ENCODE results near the gene RNF157. TPM values are rescaled to one million over a fixed set of nuclear protein-coding genes. Genes with fewer than 3 reads are reported as not detected.

RNF157 gene
- total and polyA plus RNA-seq, 10 of the 15 experiments (the other 5 are each of a cell fraction or from before 2014, with no cell fraction given), result 1.4 to 15.9 (median 9.6) TPM

- ATAC-seq (no peak), DNase-seq (ENCODE audit: low read depth, low spot score) (no peak), FAIRE-seq (no peak)
- peaks cover 0 to 3% of the 10 kb centered on the region in 2 experiments; a peak in 2 of 4 replicates for H3K27me3 ChIP-seq (replicated peaks in 1 of 2; ENCODE audit: control insufficient read depth in 2 of 2, insufficient read depth in 2 of 2, low read length in 1 of 2)
- in situ Hi-C loops (cut with MboI), result no loop called here
- ChIA-PET RAD21 (ENCODE audit: unreplicated experiment) (interaction anchor here (0.8 kb wide), 1 partner anchor 32 kb away, joined by 3 read pairs; no protein-coding TSS in a partner anchor), CTCF (interaction anchor here (0.6 to 0.7 kb wide), 2 partner anchors 68 to 244 kb away, joined by 3 read pairs; no protein-coding TSS in a partner anchor), POLR2A (interaction anchor here (16.9 kb wide), 1 partner anchor 25 kb away, joined by 341 read pairs; the partner anchor contains the start of gene UBALD2), SMC1A (ENCODE audit: uncharacterized antibody, unreplicated experiment) (no interaction called here)
- H3K4me2 ChIP-seq (ENCODE audit: control insufficient read depth, insufficient read depth), result peak overlapping the region; percentile 99
- 59% methylated on average over 12 of the region's 12 CpGs for WGBS (ENCODE audit: insufficient coverage, insufficient replicate concordance, low lambda C conversion rate, missing lambda C conversion rate)
- intact Hi-C loops (cut with micrococcal nuclease; ENCODE audit: unreplicated experiment), result no loop called here
- peaks cover 25% of the 10 kb centered on the region for H3K4me1 ChIP-seq (ENCODE audit: control insufficient read depth, insufficient read depth, low read length)
- H4K20me1 ChIP-seq (ENCODE audit: control insufficient read depth, insufficient read depth), result no peaks in the 10 kb centered on the region
- no TSS peak for BruUV-seq (replicated peaks)
- H3K4me3 ChIP-seq, result 0 out of 2 replicates have a peak overlapping the region, but pooled peaks have one; percentile 56
- no peak overlapping the region for H3K27ac ChIP-seq (ENCODE audit: control insufficient read depth, insufficient read depth)
- H2AFZ ChIP-seq (ENCODE audit: control insufficient read depth, low read depth, low read length), result no peak overlapping the region
- no peak overlapping the region; the same call in 1 of the 2 replicates for H3K9ac ChIP-seq (ENCODE audit: control insufficient read depth, insufficient read depth, low read length)
- no peaks in the 10 kb centered on the region for H3K79me2 ChIP-seq (ENCODE audit: control insufficient read depth, insufficient read depth, low read length)
- no peaks in the 10 kb centered on the region for H3K36me3 ChIP-seq (ENCODE audit: control insufficient read depth in 2 of 2, insufficient read depth in 2 of 2, low read length in 1 of 2)
- no peaks in the 10 kb centered on the region for H3K9me3 ChIP-seq (replicated peaks; ENCODE audit: control insufficient read depth, insufficient read depth, low read length)
- no peak for TF ChIP-seq POLR2A (IDR thresholded peaks at IDR 0.05; ENCODE audit: low read depth, low read length)
- no peak for TF ChIP-seq BCLAF1 (IDR thresholded peaks at IDR 0.05)
- no peak for TF ChIP-seq NR2C2 (IDR thresholded peaks at IDR 0.05; ENCODE audit: borderline replicate concordance, control insufficient read depth, insufficient read length, low read depth)
- no peak for TF ChIP-seq LARP7 (IDR thresholded peaks at IDR 0.05)
- TF ChIP-seq ATF7 (IDR thresholded peaks at IDR 0.05; ENCODE audit: low read depth), result no peak
- TF ChIP-seq ZBTB40 (IDR thresholded peaks at IDR 0.05; ENCODE audit: borderline replicate concordance), result no peak
- no peak for TF ChIP-seq IRF3 (IDR thresholded peaks at IDR 0.05)
- no peak for TF ChIP-seq YBX1 (IDR thresholded peaks at IDR 0.05)
- TF ChIP-seq HCFC1 (IDR thresholded peaks at IDR 0.05; ENCODE audit: low read length), result no peak
- TF ChIP-seq MTA3 (IDR thresholded peaks at IDR 0.05; ENCODE audit: borderline replicate concordance, low read length), result no peak
- no peak for TF ChIP-seq ZSCAN29 (IDR thresholded peaks at IDR 0.05)
- TF ChIP-seq RCOR1 (conservative IDR thresholded peaks at IDR 0.05; ENCODE audit: low read depth, low read length), result no peak
- TF ChIP-seq WRNIP1 (IDR thresholded peaks at IDR 0.05; ENCODE audit: borderline replicate concordance, low read depth, low read length), result no peak
- TF ChIP-seq TBL1XR1 (IDR thresholded peaks at IDR 0.05; ENCODE audit: low read depth, low read length), result no peak
Observed at GRCh38 chr17:76241204-76241538, 878 bp upstream of the RNF157 start.

Measured in GM12878 (cell line).